Measurements from ENCODE around the gene ATP6V0C.

The ATP6V0C gene

DNA sequence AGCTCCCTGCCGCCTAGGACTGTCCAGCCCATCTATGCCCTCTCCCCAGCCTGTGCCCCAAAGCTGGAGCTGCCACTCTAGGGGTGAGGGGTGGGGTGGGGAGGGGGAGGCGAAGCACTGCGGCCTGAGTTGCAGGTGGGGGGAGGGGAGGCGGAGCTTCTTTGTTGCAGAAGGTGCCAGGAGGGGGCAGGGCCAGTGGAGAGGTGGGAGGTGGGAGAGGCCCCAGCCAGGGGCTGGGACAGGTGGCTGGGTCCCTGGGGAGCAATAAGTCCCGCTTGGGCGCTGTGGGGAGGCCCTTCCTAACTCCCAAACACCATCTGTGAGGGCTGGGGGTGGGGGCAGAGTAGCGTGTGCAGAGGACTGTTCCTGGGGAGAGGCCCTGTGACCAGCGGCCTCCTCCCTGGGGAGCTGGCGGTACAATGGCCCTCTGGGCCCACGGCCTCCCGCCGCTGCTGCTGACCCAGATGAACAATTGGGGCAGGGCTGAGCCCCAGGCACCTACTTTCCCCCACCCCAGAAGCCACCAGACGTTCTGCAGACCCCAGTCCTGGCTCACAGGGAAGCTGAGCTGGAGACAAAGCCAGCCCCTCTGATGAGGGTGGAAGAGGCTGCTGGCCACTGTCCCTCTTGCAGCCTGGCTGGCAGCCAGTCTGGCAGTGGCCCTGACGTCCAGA is 44.9 kb upstream of the ATP6V0C start:
- DNase-seq (ENCODE audit: low read depth): no peak
- peak overlapping the region; percentile 35 for H3K4me3 ChIP-seq (ENCODE audit: low read length)
- TF ChIP-seq, protein P1, sequence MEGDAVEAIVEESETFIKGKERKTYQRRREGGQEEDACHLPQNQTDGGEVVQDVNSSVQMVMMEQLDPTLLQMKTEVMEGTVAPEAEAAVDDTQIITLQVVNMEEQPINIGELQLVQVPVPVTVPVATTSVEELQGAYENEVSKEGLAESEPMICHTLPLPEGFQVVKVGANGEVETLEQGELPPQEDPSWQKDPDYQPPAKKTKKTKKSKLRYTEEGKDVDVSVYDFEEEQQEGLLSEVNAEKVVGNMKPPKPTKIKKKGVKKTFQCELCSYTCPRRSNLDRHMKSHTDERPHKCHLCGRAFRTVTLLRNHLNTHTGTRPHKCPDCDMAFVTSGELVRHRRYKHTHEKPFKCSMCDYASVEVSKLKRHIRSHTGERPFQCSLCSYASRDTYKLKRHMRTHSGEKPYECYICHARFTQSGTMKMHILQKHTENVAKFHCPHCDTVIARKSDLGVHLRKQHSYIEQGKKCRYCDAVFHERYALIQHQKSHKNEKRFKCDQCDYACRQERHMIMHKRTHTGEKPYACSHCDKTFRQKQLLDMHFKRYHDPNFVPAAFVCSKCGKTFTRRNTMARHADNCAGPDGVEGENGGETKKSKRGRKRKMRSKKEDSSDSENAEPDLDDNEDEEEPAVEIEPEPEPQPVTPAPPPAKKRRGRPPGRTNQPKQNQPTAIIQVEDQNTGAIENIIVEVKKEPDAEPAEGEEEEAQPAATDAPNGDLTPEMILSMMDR (conservative IDR thresholded peaks at IDR 0.05; ENCODE audit: low read depth, low read length): no peak

DNA sequence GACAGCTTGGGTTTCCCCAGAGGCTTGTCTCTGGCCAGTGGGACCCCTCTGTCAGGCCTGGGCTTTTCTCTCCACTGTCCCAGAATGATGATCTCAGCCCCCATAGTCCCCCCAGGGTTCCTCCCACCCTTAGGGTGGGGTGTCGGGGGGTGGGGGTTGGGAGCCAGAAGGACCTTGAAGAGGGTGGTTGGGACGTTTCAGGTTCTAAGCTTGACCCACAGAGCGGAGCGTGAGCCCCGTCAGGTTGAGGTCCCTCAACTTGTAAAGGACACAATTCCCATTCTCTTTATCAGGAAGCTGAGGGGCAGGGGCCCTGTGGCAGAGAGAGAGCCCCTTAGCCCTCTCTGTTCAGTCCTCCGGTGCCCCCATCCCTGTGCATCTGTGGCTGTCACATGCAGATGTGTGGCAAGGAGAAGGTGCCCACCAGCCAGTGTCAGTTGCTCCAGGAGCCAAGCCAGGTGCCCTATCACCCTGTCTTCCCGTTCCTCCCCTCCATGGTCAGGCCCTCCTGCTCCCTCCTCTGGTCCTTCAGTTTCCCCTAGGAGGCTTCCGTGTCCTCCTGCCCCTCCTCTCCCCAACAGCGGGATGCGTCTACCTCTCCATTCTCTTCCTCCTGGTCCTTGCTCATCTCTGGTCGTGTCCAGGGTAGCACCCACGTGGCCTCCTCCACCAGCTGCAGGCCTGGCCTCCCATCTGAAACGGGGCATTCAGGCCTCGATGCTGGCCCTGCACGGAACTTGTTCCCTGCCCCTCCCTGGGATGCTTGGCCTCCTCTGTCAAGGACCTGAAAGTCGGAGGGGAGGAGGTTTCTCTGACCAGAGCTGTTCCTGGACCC is 44.1 kb upstream of the ATP6V0C start:
- no peak overlapping the region for H3K4me3 ChIP-seq (ENCODE audit: low read length)
- TF ChIP-seq, protein P1 (conservative IDR thresholded peaks at IDR 0.05; ENCODE audit: low read depth, low read length): no peak
- no peak for DNase-seq (ENCODE audit: low read depth)

GRCh38 chr16:2470234-2470601 is 43.5 kb upstream of the ATP6V0C start:
- H3K4me3 ChIP-seq (ENCODE audit: low read length): no peak overlapping the region
- TF ChIP-seq, protein P1 (conservative IDR thresholded peaks at IDR 0.05; ENCODE audit: low read depth, low read length): no peak
- DNase-seq (ENCODE audit: low read depth): no peak

- DNase-seq (ENCODE audit: low read depth): no peak
- H3K4me3 ChIP-seq (ENCODE audit: low read length): no peak overlapping the region
- TF ChIP-seq, protein P1 (conservative IDR thresholded peaks at IDR 0.05; ENCODE audit: low read depth, low read length): no peak
Observed at GRCh38 chr16:2470603-2471015, 43.1 kb upstream of the ATP6V0C start.

DNA sequence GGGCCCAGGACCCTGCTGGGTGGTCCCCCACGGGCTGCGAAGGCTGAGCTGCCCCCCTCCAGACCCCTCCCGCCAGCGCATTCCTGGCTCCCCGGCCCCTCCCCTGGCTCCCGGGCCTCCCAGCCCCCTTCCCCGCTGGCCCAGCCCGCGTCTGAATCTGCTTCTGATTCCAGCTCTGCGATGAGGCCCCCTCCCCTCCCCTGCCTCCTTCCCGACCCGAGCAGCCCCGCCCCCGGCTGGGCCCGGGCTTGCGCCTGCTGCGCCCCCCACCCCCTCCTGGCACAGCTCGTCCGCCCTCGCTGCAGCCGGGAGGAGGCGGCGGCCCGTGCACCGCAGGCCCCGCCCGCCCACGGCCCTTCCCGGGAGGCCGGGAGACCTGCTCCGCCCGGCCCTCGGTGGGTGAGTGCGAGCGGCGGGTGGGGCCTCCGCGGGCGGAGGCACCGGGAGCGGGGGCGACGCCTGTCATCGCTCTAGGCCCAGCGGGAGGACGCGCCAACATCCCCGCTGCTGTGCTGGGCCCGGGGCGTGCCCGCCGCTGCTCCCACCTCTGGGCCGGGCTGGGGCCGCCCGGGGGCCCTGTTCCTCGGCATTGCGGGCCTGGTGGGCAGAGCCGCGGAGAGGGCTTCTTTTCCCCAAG is 42.6 kb upstream of the ATP6V0C start, which contains the start of gene NTN3:
Gene NTN3, plus strand, starts transcription at position 282 of the 637 bp plus-strand sequence. CDS start 405 bp downstream, outside the sequence.
- H3K4me3 ChIP-seq (ENCODE audit: low read length): no peak within 1 kb of the TSS

GRCh38 chr16:2471653-2472487 is 41.9 kb upstream of the ATP6V0C start:
- H3K4me3 ChIP-seq (ENCODE audit: low read length): no peak overlapping the region
- DNase-seq (ENCODE audit: low read depth): no peak
- TF ChIP-seq, protein P1 (conservative IDR thresholded peaks at IDR 0.05; ENCODE audit: low read depth, low read length): no peak

More for the DNA sequence above, 42.6 kb upstream of the ATP6V0C start, which contains the start of gene NTN3:
- TF ChIP-seq, protein P1 (conservative IDR thresholded peaks at IDR 0.05; ENCODE audit: low read depth, low read length): no peak
- no peak for DNase-seq (ENCODE audit: low read depth)
